ENCODE results near the gene KCNQ1OT1.

- TF ChIP-seq, protein P1, sequence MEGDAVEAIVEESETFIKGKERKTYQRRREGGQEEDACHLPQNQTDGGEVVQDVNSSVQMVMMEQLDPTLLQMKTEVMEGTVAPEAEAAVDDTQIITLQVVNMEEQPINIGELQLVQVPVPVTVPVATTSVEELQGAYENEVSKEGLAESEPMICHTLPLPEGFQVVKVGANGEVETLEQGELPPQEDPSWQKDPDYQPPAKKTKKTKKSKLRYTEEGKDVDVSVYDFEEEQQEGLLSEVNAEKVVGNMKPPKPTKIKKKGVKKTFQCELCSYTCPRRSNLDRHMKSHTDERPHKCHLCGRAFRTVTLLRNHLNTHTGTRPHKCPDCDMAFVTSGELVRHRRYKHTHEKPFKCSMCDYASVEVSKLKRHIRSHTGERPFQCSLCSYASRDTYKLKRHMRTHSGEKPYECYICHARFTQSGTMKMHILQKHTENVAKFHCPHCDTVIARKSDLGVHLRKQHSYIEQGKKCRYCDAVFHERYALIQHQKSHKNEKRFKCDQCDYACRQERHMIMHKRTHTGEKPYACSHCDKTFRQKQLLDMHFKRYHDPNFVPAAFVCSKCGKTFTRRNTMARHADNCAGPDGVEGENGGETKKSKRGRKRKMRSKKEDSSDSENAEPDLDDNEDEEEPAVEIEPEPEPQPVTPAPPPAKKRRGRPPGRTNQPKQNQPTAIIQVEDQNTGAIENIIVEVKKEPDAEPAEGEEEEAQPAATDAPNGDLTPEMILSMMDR (IDR thresholded peaks at IDR 0.05) = no peak
- no peak for TF ChIP-seq POLR2AphosphoS5 (IDR thresholded peaks at IDR 0.05)
- TF ChIP-seq POLR2A (IDR thresholded peaks at IDR 0.05) = no peak
These were observed 136.9 kb downstream of the KCNQ1OT1 start for GRCh38 chr11:2562890-2563212.
